LNCAP (cell line): ENCODE results near the gene MAGEL2.

Experiments used
- TF ChIP-seq, protein P1 (sequence below): fragments of 450-650 bp; IDR thresholded peaks from 2 replicates; pipeline ENCODE4 v1.5.1; 2017; ENCODE audit warnings: mild to moderate bottlenecking

The MAGEL2 gene

DNA sequence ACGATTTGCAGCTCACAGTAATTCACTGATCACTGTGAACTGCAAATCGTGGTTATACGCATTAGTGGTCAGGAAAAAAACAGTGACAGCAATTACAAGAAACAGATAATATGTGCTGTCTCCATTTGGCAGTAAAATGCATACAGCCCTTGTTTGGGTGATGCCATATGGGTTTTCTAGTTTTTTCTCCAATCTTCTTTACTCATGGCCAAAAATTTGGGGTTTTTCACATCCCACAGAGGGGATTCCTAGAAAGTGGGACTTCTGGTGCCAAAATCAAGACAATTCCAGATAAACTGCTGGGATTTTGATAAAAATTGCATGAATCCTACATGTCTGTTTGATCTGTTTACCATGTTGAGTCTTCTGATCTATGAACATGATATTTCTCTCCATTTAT, 23.8 kb upstream of the MAGEL2 start:
- TF ChIP-seq, protein P1, sequence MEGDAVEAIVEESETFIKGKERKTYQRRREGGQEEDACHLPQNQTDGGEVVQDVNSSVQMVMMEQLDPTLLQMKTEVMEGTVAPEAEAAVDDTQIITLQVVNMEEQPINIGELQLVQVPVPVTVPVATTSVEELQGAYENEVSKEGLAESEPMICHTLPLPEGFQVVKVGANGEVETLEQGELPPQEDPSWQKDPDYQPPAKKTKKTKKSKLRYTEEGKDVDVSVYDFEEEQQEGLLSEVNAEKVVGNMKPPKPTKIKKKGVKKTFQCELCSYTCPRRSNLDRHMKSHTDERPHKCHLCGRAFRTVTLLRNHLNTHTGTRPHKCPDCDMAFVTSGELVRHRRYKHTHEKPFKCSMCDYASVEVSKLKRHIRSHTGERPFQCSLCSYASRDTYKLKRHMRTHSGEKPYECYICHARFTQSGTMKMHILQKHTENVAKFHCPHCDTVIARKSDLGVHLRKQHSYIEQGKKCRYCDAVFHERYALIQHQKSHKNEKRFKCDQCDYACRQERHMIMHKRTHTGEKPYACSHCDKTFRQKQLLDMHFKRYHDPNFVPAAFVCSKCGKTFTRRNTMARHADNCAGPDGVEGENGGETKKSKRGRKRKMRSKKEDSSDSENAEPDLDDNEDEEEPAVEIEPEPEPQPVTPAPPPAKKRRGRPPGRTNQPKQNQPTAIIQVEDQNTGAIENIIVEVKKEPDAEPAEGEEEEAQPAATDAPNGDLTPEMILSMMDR, result no peak

DNA sequence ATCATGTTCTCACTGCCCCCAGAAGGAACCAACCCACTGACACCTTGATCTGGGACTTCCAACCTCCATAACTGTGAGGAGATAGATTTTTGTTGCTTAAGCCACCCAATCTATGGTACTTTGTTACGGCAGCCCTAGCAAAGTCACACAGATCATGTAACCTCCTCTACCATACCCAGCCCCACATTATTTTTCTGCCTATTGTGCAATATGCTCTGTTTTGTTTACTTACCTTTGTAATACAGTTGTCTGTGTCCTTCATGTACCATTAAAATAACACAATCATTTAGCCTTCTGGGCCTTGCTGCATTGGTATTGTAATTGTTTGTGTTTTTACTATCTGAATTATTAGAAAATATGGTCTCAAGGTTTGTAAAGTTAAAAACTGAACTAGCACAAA, 23.3 kb upstream of the MAGEL2 start:
- TF ChIP-seq, protein P1, result no peak

DNA sequence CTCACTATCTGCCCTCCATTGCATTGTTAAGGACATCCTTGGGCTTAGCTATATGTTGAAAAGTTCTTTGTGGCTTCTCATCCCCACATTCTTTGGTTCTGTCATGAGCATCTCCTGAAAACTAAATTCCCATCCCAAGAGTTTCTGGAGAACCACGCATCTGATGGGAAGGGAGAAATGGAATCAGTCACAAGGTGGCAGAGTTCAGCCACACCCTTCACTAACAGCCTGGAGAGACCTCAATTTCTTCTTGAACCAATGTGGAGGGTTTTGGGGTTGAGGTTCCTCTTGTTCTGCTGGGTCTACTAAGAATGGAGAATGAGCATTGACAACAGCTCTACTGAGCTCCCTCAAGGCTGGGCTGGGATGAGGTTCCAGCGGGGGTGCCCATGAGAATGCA, 15.6 kb upstream of the MAGEL2 start:
- TF ChIP-seq, protein P1, result peak; percentile 35; the same call in 1 of the 2 replicates

DNA sequence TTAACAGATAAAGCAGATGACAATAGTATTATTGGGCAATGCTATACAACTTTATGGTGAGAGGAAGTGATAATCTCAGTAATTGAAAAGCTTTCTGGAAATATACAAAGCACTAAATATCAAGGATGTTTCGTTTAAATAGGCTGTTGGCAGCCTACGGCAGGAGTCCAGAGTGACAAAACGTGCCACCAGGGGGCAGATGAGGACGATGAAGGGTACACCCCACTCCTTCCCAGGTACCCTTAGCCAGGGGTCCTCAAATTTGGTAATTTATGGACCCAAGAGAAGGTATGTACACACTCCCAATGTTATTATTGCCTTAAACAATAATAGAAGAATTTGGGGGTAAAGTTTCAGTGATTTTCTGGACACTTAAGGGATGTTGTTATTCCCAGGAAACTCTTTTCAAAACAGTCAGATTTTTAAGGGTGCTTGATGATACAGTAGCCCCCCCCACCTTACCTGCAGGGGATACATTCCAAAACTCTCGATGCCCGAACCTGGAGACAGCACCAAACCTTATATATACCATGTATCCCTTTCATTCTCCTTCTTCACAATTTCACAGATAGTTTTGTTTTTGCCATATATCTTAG, 1.4 kb upstream of the MAGEL2 start:
- TF ChIP-seq, protein P1, result peak; percentile 84

DNA sequence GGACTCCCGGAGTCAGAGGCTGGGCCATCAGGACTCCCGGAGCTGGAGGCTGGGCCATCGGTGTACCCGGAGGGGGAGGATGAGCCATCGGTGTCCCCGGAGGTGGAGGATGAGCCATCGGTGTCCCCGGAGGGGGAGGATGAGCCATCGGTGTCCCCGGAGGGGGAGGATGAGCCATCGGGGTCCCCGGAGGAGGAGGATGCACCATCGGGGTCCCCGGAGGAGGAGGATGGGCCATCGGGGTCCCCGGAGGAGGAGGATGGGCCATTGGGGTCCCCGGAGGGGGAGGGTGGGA, 719 bp downstream of the MAGEL2 start:
- TF ChIP-seq, protein P1, result no peak

DNA sequence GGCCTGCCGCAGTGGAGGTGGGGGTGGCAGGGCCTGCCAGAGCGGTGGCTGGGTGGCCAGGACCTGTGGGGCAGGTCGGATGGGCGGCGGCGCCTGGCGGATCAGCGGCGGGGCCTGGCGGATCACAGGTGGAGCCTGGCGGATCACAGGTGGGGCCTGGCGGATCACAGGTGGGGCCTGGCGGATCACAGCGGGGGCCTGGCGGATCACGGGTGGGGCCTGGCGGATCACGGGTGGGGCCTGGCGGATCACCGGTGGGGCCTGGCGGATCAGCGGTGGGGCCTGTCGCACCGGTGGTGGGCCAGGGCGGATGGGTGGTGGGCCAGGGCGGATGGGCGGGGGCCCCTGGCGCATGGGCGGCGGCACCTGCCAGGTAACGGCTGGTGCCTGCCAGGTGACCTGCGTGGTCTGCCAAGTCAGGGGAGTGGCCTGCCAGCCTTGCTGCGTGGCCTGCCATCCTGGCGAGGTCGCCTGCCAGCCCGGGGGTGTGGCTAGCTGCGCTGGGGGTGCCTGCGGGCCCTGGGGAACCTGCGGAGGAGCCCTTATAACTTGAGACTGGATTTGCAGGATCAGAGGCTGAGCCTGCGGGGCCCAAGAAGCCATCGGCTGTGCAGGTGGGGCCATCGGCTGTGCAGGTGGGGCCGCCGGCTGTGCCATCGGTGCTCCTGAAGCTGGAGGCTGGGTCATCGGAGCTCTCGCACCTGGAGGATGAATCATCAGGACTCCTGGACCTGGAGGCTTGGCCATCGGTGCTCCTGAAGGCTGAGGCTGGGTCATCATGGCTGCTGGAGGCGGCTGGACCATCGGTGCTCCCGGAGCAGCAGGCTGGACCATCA, 1.3 kb downstream of the MAGEL2 start:
- TF ChIP-seq, protein P1, result no peak

DNA sequence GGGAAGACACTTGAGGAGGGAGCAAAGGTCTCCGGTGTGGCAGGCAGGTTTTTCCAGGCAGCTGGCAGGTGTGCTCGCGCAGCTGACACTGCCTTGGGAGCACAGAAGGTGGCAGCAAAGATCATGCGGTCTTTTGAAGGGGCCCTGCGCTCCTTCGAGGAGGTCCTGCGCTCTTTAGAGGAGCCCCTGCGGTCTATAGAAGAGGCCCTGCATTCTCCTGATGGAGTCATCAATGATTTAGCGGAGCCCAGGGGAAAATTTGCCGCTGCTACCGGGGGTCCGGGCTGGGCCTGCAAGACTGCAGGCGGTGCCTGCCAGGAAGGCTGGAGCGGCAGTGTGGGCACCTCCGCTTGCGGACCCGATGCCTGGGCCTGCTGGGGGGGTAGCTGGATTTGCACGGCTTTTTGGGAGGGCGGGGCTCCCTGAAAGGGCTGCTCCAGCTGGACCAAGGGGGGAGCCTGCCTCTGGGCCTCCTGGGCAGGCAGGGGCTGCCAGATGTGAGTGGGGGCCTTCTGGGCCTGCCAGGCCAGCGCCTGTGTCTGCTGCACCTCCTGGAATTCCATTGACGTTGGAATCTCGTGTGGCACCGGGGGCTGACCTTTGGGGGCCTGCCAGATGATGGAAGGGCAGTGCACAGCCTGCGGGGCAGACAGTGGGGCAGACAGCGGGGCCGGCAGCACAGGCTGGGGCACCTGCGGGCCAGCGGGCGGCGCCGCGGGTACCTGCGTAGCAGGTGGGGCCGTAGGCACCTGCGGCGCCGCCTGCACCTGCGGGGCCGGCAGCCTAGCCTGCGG, 2.1 kb downstream of the MAGEL2 start:
- TF ChIP-seq, protein P1, result peak; percentile 62
